GM21423 (cell line): ENCODE data around the gene MYOM1.
A peak's percentile ranks its signal among the peaks of the same experiment; 100 is the strongest.
"Not testable (repeated sequence)": the region's sequence is repeated elsewhere in the genome, so short reads cannot be mapped to it uniquely, and the experiment has no call there.

ENCODE experiments used
- ATAC-seq: cut with Tn5 transposase; IDR thresholded peaks from one replicate; pipeline ENCODE4 v1.9.1; 2021; ENCODE audit warnings: mild to moderate bottlenecking, moderate library complexity; ENCODE audit not compliant: unreplicated experiment

The MYOM1 gene

GRCh38 chr18:3061581-3062312, 158.0 kb downstream of the MYOM1 start:
- ATAC-seq, result peak; percentile 34

- ATAC-seq, result no peak
Measured at GRCh38 chr18:3060667-3061580, 158.8 kb downstream of the MYOM1 start.

DNA sequence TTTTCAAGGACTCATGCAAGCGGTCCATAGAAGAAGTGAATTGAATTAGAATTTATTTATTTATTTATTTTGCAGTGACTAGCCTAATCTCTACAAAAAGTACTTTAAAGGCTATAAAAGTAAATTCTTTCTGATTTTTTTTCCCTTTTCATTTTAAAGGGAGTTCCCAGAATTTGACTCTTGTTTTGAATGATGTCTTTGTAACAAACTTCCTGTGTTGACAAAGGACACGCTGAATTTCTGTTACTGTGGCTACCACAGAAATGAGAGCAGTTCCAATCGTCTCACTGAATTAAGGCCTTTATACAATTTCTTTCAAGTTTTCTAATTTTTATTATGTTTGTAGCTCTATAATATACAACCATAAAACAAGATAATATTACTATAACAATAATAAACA, 160.5 kb downstream of the MYOM1 start:
- no peak for ATAC-seq

- no peak for ATAC-seq
Measured at GRCh38 chr18:3058328-3059191, 161.2 kb downstream of the MYOM1 start.

DNA sequence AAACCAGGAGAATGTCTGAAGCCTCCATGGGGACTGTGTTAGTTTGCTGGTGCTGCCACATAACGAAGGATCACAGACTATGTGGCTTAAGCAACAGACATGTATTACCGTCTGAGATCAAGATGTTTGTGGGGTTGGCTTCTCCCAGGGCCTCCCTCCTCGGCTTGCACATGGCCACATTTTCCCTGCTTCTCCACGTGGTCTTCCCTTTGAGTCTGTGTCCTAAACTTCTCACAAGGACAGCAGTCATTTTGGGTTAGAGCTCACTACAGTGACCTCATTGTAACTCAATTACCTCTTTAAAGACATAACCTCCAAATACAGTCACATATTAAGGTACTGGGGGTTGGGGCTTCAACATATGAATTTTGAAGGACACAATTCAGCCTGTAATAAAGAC, 162.2 kb downstream of the MYOM1 start:
- ATAC-seq, result no peak

DNA sequence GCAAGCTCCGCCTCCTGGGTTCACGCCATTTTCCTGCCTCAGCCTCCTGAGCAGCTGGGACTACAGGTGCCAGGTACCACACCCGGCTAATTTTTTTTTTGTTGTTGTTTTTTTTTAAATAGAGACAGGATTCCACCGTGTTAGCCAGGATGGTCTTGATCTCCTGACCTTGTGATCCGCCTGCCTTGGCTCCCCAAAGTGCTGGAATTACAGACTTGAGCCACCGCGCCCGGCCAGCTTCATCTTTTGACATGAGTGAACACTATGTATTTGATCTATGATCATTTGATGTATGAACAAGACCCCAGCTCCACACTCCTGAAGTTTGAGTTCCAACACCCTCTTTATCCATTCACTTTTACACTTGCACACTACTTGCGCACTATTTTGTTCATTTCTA, 163.5 kb downstream of the MYOM1 start:
- no peak for ATAC-seq

- ATAC-seq, result no peak
Measured at GRCh38 chr18:3055816-3056215, 164.0 kb downstream of the MYOM1 start.

GRCh38 chr18:3055186-3055728, 164.5 kb downstream of the MYOM1 start:
- ATAC-seq, result no peak

- ATAC-seq, result no peak
Measured at GRCh38 chr18:3054780-3055179, 165.0 kb downstream of the MYOM1 start.

GRCh38 chr18:3054214-3054613, 165.6 kb downstream of the MYOM1 start:
- ATAC-seq, result no peak

DNA sequence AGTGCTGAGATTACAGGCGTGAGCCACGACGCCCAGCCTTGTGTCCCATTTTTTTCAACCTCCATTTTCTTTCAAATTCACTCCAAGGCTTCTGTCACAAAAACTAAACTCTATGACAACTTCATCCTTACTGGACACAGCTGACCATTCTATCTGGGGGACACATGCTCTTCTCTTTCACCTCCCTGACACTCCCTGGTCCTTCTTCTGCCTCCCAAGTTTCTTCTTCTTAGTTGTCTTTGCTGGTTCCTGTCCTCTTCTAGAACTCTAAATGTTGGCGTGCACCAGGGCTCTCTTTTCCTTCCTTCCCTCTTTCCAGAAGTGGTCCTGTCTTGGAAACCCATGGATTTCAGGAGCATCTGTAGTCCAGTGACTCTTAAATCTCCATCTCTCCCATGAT, 166.7 kb downstream of the MYOM1 start:
- ATAC-seq, result no peak

DNA sequence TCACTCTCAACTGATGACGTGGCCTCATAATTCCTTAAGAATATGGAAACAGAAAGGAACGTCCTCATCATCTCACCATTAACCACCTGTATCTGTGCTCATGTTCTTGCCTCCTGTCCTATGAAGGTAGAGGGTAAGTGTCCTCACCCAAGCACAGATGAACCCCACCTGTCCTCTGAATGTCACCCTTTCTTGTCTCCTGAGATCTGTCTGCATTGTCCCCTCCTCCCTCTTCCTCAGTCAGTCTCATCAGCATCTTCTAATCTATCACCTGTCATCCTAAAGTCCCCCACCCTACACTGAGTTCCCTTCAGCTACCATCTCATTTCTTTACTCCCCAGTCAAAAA, 167.4 kb downstream of the MYOM1 start:
- no peak for ATAC-seq

GRCh38 chr18:3051718-3052410, 167.9 kb downstream of the MYOM1 start:
- no peak for ATAC-seq

DNA sequence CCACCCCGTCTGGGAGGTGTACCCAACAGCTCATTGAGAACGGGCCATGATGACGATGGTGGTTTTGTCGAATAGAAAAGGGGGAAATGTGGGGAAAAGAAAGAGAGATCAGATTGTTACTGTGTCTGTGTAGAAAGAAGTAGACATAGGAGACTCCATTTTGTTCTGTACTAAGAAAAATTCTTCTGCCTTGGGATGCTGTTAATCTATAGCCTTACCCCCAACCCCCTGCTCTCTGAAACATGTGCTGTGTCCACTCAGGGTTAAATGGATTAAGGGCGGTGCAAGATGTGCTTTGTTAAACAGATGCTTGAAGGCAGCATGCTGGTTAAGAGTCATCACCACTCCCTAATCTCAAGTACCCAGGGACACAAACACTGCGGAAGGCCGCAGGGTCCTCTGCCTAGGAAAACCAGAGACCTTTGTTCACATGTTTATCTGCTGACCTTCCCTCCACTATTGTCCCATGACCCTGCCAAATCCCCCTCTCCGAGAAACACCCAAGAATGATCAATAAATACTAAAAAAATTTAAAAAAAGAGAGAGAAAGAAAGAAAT, 169.8 kb downstream of the MYOM1 start:
- not testable (repeated sequence) for ATAC-seq

GRCh38 chr18:3048820-3049349, 170.9 kb downstream of the MYOM1 start:
- ATAC-seq, result no peak

GRCh38 chr18:3048121-3048520, 171.6 kb downstream of the MYOM1 start:
- ATAC-seq, result no peak

DNA sequence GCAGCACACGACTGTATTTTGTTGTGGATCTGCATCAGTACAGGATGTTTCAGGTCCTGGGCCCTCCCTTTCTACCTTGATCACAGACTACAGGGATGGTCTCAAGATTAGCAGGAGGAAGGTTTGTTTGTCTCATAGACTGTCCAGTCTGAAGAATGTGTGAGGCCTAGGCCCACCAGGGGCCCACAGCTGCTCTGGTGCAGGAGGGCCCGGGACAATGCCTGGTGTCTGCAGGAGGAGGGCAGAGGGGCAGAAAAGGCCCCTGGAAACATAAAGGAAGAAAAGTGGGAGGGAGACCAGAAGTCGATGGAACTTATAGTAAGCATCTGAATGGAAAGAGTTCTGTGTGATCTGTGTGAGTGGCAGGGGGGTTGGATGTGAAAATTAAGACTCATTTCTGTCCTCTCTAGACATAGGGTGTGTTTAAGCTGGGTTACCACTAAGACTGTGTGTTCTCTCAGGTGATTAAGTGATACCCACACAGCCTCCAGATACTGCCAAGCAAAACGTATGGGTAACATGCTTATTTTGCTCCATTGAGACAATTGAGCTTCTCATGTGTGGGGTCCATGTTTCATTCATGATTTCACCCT, 173.5 kb downstream of the MYOM1 start:
- ATAC-seq, result no peak

DNA sequence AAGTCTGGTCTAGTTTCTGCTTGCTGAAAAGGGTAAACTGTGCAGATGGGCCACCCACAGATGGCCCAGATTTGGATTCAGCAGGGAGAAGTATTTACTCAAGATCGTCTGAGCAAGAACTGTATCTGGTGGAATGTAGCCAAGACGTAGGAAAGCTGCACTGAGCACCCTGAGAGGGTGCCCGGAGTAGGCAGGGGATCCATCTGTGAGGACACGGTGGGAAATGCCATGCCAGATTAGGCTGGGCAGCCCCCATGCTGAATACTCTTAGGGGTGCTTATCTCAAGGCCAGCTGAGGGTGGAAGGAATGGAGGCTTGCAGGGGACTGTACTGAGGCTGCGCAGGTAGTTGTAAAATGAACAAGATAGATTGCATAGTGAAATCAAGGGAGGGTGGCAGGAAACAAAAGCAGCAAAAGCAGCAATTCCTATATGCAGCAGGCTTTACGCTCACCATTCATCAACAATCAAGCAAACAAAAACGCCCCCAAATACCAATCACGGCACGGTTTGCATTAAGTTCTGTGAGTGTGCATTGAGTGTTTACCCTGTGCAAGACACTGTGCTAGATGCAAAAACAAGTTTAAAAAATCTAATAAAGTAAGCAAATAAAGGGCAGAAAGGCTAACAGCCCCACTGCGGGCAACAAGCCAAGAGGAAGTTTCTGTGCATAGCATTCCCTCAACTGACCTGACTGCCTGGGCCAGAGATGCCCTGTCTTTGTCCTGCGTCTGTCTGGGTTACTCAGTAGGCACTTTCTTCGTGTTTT, 174.7 kb downstream of the MYOM1 start:
- no peak for ATAC-seq

DNA sequence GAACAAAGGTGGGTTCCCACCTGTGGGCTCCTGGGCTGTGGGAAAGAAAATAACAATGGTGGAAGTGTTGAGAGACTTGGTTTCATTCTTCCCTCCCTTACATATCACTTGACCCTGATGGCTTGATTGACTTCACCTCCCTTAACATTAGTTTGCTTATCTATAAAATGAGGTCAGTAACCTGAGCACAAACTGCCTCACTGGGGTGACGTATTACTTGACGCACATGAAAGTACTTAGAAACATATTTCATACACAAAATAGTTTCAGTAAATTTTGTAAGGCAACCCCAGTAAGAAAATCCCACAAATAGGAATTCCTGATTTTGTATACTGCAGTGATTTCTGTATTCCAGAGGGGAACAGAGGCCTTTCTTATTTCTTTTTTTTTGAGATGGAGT, 177.4 kb downstream of the MYOM1 start:
- ATAC-seq, result no peak
